ENCODE results near the gene PCNT.
"Not testable (repeated sequence)": the region's sequence is repeated elsewhere in the genome, so short reads cannot be mapped to it uniquely, and the experiment has no call there.

PCNT gene

GRCh38 chr21:46421756-46422555 lies 98.0 kb downstream of the PCNT start:
- in situ Hi-C loops (cut with HindIII; ENCODE audit: low sequenced_read_pairs), result no loop called here

DNA sequence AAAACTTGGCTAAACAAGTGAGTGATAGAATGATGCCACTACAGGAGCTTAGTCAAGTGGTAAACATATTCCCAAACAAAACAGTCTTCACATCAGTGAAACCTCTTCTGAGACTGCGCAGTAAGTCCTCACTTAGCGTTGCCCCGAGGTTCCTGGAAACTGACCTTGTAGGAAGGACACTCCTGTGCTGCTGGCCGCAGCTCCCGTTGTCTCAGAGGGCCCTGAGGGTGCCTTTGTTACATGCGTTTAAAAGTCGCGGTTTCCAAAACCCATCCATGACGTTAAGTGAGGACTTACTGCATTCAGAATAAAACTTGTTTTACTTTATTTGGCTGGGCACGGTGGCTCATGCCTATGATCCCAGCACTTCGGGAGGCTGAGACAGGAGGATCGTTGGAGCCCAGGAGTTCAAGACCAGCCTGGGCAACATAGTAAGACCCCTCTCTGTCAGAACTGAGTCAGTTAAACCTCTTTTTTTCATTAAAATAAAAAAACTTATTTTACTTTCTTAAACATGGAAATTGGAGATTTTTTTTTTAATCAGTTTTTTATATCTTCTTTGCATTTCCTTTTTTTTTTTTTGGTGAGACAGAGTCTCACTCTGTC lies 98.8 kb downstream of the PCNT start:
- in situ Hi-C loops (cut with HindIII; ENCODE audit: low sequenced_read_pairs), result no loop called here

- in situ Hi-C loops (cut with HindIII; ENCODE audit: low sequenced_read_pairs), result no loop called here
Measured at GRCh38 chr21:46423546-46424038, 99.6 kb downstream of the PCNT start.

DNA sequence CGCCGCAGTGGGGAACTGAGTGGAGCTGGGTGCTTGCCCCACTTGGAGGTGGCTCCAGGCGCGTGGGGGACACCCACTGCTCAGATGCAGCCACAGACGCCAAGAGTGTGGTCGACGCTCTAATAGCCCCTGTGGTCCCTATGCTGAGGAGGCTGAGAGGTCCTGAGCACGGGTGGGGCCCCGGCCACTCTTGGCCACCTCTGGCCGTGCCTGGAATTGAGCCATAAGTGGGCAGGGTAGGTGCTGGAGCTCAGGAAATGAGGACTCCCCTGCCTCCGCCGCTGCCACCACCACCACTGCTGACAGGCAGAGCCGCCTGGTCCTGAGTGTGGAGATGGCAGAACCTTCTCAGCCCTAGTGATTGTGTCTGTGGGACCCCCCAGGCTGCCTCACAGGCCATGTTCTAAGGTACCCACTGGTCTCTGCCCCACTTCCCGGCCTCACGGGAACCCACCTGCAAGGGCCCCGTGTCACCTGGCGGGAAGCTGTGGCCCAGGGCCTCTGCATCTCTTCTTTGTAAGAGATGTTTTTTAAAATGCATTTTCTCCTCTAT lies 100.2 kb downstream of the PCNT start:
- in situ Hi-C loops (cut with HindIII; ENCODE audit: low sequenced_read_pairs), result no loop called here

DNA sequence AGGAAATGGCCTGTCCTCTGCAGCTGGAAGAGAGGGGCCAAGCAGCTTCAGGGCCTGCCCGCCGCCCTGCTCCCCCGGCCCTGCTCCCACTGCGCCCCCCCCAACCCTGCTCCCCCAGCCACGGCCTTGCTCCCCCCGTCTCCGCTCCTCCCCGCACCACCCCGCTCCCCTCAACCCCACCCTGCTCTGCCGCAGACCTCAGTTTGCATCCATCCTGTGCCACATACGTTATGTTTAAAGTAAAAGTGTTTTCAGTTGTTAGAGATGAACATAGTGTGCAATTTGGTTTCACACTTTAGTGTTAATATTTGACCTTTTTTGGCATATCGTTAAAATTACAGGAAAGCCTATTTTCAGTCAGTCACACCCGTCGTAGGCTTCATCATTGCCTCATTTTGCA lies 100.7 kb downstream of the PCNT start:
- in situ Hi-C loops (cut with HindIII; ENCODE audit: low sequenced_read_pairs), result loop anchor here (5.0 kb wide), 1 partner anchor 72 kb away; no protein-coding TSS in a partner anchor

GRCh38 chr21:46425041-46425440 lies 101.1 kb downstream of the PCNT start:
- in situ Hi-C loops (cut with HindIII; ENCODE audit: low sequenced_read_pairs), result loop anchor here (5.0 kb wide), 1 partner anchor 73 kb away; no protein-coding TSS in a partner anchor

DNA sequence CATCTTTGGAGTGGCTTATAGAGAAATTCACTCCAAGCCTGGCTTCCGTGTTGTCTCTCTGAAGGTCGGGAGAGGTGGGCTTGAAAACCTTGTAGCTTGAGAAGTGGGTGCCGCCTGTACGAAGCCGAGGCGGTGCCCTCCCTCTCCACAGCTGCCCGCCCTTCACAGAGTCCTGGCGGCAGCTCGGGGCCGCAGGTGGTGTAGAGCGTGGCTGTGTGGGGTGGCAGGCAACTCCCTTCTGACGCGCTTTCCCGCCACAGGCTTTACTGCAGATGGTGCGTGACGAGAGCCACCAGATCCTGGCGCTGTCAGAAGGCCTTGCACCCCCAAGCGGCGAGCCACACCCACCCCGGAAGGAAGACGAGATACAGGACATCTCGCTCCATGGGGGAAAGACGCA lies 101.6 kb downstream of the PCNT start:
- in situ Hi-C loops (cut with HindIII; ENCODE audit: low sequenced_read_pairs), result loop anchor here (5.0 kb wide), 1 partner anchor 73 kb away; no protein-coding TSS in a partner anchor

GRCh38 chr21:46426313-46427046 lies 102.5 kb downstream of the PCNT start:
- in situ Hi-C loops (cut with HindIII; ENCODE audit: low sequenced_read_pairs), result loop anchor here (5.0 kb wide), 1 partner anchor 74 kb away; no protein-coding TSS in a partner anchor

DNA sequence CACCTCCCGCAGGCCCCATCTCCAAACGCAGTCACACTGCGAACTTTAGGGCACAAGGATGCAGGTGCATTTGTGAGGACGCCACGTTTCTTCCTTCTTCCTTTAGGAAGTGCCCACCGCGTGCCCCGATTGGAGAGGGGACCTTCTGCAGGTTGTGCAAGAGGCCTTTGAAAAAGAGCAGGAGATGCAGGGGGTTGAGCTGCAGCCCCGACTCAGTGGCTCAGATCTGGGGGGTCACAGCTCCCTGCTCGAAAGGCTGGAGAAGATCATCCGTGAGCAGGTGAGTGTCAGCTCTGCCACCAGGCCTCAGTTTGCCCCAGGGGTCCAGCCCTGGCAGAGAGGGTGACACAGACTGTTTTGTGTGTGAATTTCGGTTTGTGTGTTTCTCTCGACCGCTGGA lies 103.6 kb downstream of the PCNT start:
- in situ Hi-C loops (cut with HindIII; ENCODE audit: low sequenced_read_pairs), result loop anchor here (5.0 kb wide), 1 partner anchor 75 kb away; no protein-coding TSS in a partner anchor

DNA sequence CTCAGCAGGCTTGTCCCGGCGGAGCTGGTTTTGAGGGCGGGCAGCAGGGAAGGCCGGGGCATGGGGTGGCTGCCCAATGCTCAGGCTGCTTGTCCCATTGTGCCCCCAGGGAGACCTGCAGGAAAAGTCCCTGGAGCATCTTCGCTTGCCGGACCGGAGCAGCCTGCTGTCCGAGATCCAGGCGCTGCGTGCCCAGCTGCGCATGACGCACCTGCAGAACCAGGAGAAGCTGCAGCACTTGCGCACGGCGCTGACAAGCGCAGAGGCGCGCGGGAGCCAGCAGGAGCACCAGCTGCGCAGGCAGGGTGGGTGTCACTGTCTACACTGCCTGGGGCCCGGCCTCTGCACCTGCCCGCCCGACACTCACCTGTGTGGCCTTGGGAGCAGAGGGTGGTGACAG lies 104.3 kb downstream of the PCNT start:
- in situ Hi-C loops (cut with HindIII; ENCODE audit: low sequenced_read_pairs), result loop anchor here (5.0 kb wide), 1 partner anchor 76 kb away; no protein-coding TSS in a partner anchor

DNA sequence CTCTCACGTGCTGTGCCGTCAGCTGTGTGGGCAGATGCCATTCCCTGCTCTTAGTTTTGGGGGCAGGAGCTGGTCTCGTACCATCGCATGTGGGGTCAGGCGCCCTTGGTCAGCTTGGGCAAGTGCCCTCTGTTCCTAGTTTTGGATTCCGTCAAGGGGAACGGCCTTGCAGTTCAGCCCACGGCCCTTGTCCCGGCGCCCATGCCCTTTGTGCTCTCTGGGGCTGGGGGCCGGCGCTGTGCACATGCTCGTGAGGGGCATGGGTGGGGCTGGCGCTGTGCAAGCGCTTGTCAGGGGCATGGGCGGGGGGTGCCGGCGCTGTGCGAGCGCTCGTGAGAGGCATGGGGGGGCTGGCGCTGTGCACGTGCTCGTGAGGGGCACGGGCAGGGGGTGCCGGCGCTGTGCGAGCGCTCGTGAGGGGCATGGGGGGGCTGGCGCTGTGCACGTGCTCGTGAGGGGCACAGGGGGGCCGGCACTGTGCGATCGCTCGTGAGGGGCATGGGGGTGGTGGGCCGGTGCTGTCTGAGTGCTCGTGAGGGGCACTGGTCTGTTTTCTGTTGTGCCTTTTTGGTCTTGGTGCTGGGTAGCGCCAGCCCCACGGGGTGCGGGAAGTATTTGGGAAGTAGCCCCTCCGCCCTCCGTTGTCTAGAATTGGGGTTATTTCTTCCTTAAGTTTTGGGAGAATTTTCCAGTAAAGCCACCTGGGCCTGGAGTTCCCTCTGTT lies 105.2 kb downstream of the PCNT start:
- in situ Hi-C loops (cut with HindIII; ENCODE audit: low sequenced_read_pairs), result loop anchor here (5.0 kb wide), 1 partner anchor 77 kb away; no protein-coding TSS in a partner anchor

GRCh38 chr21:46429754-46430681 lies 106.1 kb downstream of the PCNT start:
- in situ Hi-C loops (cut with HindIII; ENCODE audit: low sequenced_read_pairs), result loop anchor here (5.0 kb wide), 1 partner anchor 78 kb away; no protein-coding TSS in a partner anchor

DNA sequence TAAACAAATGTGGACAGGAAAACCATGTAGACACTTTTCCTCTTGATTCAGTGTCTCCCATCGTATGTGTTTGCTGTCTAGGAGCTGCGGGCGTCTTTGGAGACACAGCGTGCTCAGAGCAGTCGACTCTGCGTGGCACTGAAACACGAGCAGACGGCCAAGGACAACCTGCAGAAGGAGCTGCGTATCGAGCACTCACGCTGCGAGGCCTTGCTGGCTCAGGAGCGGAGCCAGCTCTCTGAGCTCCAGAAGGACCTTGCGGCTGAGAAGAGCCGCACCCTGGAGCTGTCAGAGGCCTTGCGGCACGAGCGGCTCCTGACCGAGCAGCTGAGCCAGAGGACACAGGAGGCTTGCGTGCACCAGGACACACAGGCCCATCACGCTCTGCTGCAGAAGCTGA lies 107.5 kb downstream of the PCNT start:
- in situ Hi-C loops (cut with HindIII; ENCODE audit: low sequenced_read_pairs), result no loop called here

- in situ Hi-C loops (cut with HindIII; ENCODE audit: low sequenced_read_pairs), result no loop called here
Measured at GRCh38 chr21:46431884-46432488, 108.0 kb downstream of the PCNT start.

- in situ Hi-C loops (cut with HindIII; ENCODE audit: low sequenced_read_pairs), result not testable (repeated sequence)
Measured at GRCh38 chr21:46433116-46433515, 109.2 kb downstream of the PCNT start.

- in situ Hi-C loops (cut with HindIII; ENCODE audit: low sequenced_read_pairs), result no loop called here
Measured at GRCh38 chr21:46434322-46434958, 110.5 kb downstream of the PCNT start.

- in situ Hi-C loops (cut with HindIII; ENCODE audit: low sequenced_read_pairs), result no loop called here
Measured at GRCh38 chr21:46435786-46436227, 111.9 kb downstream of the PCNT start.

DNA sequence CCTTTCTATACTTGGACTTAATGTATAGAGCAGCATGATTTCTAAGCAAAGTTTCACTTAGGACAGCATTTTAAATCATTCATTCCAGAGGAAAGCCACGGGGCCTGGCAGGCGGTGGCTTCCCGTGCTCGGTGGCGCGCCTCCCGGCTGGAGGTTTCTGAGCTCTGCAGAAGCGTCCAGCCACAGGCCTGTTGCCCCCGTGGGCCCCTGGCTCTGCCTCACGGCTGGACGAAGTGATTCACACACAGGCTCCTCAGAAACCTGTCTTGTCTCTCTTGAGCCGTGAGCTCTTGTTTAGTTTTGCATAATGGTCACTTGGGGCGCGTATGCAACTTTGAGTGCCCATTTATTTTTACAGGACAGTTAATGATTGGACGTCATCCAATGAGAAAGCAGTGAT lies 112.7 kb downstream of the PCNT start:
- in situ Hi-C loops (cut with HindIII; ENCODE audit: low sequenced_read_pairs), result no loop called here
